ENCODE results near the gene SNRNP70. TPM values are rescaled to one million over a fixed set of nuclear protein-coding genes. Genes with fewer than 3 reads are reported as not detected.

SNRNP70 gene, protein sequence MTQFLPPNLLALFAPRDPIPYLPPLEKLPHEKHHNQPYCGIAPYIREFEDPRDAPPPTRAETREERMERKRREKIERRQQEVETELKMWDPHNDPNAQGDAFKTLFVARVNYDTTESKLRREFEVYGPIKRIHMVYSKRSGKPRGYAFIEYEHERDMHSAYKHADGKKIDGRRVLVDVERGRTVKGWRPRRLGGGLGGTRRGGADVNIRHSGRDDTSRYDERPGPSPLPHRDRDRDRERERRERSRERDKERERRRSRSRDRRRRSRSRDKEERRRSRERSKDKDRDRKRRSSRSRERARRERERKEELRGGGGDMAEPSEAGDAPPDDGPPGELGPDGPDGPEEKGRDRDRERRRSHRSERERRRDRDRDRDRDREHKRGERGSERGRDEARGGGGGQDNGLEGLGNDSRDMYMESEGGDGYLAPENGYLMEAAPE
- 100 to 1,000 TPM; 132 to 144 TPM for total RNA-seq

GRCh38 chr19:49085020-49085867 is at the start of gene SNRNP70:
Gene SNRNP70 (plus strand): TSS chr19:49085451. CDS start chr19:49086415, 964 bp downstream.

DNA sequence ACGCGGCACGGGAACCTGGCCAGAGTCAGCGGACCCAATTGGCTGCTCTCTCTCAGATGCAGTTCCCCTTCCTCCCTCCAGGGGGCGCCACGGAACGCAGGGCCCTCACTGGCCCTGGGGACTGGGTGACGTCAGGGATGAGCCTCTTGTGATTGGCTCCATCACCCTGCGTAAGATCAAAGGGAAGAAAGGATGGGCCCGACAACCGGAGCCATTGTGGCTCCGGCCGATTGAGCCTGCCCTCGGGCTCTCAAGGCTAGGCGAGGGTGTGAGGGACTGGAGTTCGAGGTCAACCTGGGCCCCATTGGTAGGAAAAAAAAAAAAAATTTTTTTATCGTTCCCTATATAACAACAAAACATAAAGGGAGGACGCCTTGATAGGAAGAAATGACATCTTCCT is 48.4 kb upstream of the SNRNP70 start, which contains the start of gene CGB1:
TSS of gene CGB1 (minus strand) at position 81 of the 400 bp plus-strand sequence. CDS start 184 bp downstream, outside the sequence.

DNA sequence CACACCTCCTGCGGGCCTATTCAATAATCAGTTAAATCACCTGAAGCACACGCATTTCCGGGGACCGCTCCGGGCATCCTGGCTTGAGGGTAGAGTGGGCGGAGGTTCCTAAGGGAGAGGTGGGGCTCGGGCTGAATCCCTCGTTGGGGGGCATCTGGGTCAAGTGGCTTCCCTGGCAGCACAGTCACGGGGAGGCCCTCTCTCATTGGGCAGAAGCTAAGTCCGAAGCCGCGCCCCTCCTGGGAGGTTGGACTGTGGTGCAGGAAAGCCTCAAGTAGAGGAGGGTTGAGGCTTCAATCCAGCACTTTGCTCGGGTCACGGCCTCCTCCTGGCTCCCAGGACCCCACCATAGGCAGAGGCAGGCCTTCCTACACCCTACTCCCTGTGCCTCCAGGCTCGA is 41.7 kb upstream of the SNRNP70 start, which contains the start of gene CGB5:
TSS of gene CGB5 (plus strand) at position 301 of the 400 bp plus-strand sequence. CDS start 362 bp downstream, outside the sequence.

DNA sequence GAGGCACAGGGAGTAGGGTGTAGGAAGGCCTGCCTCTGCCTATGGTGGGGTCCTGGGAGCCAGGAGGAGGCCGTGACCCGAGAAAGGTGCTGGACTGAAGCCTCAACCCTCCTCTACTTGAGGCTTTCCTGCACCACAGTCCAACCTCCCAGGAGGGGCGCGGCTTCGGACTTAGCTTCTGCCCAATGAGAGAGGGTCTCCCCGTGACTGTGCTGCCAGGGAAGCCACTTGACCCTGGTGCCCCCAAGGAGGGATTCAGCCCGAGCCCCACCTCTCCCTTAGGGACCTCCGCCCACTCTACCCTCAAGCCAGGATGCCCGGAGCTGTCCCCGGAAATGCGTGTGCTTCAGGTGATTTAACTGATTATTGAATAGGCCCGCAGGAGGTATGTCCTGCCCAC is 36.2 kb upstream of the SNRNP70 start, which contains the start of gene CGB8:
TSS of gene CGB8 (minus strand) at position 101 of the 400 bp plus-strand sequence. CDS start 372 bp downstream, outside the sequence.

DNA sequence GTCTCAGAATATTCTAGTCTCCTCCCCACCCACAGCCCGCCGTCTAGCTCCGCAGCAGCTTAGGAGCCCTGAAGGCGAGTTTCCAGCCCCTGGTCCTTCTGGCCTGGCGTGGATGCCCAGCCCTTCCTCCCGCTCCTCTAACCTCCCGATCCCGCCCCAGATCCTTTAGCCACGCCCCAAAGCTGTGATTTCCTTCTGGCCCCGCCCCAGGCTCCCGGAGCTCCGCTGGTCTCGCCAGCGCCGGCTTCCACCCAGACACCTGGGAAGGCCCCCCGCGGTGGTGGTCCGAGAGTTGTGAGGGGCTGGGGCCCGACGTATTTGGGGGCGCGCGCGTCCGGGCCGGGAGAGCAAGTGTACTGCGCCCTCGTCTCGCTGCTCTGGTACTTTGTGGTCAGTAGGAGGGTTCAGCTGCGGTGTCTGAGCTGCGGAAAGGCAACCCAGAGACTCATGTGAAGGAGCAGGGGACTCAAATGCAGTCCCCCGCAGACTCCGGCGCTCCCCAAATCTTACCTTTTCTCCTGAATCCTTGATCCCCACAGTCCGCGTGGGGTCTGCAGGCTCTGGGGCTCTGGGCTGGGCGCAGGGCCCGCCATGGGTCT is 27.5 kb upstream of the SNRNP70 start, which contains the start of gene CGB7:
TSS of gene CGB7 (minus strand) at position 114 of the 599 bp plus-strand sequence. CDS start 2,374 bp downstream, outside the sequence.

GRCh38 chr19:49064768-49065611 is 20.3 kb upstream of the SNRNP70 start, which contains the start of gene NTF4:
Gene NTF4 (minus strand): TSS chr19:49064818. CDS start chr19:49061997, 2,821 bp downstream.

GRCh38 chr19:49113762-49114629 is 28.7 kb downstream of the SNRNP70 start, which contains the start of gene LIN7B:
Gene LIN7B (plus strand): TSS chr19:49114370. CDS start chr19:49114405, 35 bp downstream.

GRCh38 chr19:49118565-49119410 is 33.5 kb downstream of the SNRNP70 start, which contains the start of gene C19orf73:
Gene C19orf73 (minus strand): TSS chr19:49119143. CDS start chr19:49119022, 121 bp downstream.

GRCh38 chr19:49119411-49120324 is 34.4 kb downstream of the SNRNP70 start, which contains the start of gene PPFIA3:
Gene PPFIA3 (plus strand): TSS chr19:49119544. CDS start chr19:49127874, 8,330 bp downstream.

GRCh38 chr19:49155005-49155819 is 70.0 kb downstream of the SNRNP70 start, which contains the start of gene HRC:
Gene HRC (minus strand): TSS chr19:49155396. CDS start chr19:49155237, 159 bp downstream.

DNA sequence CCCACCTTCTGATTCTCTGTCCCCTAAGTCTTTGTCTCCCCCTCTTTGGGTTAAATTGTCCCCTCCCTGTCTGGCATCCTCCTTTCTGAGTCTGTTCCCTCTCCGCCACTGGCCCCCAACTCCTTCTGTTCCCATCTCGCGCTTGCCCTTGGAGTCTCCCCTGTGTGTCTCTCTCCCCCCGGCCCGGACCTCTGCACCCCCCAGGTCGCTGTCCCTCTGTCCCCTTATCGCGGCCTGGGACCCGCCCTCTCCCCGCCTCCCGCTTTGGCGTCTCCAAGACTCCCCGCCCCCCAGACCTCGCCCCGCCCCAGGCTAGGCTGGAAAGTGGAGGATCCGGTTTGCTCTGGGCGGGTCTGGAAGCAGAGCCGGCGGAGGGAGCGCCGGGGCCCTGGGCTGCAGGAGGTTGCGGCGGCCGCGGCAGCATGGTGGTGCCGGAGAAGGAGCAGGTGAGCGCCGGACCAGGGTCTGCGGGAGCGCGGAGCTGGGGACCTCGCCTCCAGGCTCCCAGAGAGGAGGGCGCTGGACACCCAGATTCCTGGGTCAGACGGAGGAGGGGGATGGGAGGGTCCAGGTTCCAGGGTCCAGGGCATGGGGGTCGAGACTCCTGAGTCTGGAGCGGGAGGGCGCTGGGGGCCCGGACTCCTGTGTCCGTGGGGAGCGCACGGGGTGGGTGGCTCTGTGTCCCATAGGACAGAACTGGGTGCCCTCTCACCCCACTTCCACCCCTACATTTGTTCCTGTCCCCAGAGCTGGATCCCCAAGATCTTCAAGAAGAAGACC is 72.4 kb downstream of the SNRNP70 start, which contains the start of gene TRPM4:
TSS of gene TRPM4 (plus strand) at position 348 of the 780 bp plus-strand sequence. CDS start at position 423, 75 bp downstream.

